LNCaP clone FGC (cell line): ENCODE measurements around the gene THSD1.
"Not testable (repeated sequence)": the region's sequence is repeated elsewhere in the genome, so short reads cannot be mapped to it uniquely, and the experiment has no call there.

Experiments used
- DNase-seq: peaks from one replicate; pipeline ENCODE4 v3.0.0-alpha.2; 2011; ENCODE audit warnings: low read depth
- H3K4me3 ChIP-seq: 2 replicates; pipeline ENCODE4 v1.5.1; 2011; ENCODE audit warnings: mild to moderate bottlenecking, low read depth, low read length, control low read depth
- CTCF ChIP-seq: IDR thresholded peaks from 2 replicates; pipeline ENCODE4 v1.5.1; 2012; ENCODE audit warnings: mild to moderate bottlenecking; ENCODE audit not compliant: control insufficient read depth, insufficient read depth; ENCODE audit errors: extremely low read depth

The THSD1 gene

DNA sequence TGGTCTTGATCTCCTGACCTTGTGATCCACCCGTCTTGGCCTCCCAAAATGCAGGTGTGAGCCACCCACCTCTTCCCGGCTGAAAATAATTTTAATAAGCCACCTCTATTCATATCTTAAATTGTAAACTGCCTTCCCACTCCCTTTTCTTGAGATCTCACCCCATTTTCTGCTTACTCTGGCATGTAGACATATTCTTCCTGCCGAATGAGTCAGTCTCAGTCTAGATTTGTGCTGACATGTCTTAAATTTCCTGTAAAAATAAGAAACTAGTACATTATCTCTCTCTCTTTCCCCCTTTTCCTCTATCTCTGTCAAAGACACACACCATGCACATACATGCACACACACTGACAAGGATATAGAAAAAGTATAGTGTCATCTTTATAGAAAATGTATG, 60.9 kb downstream of the THSD1 start:
- TF ChIP-seq CTCF = no peak
- H3K4me3 ChIP-seq = no peak overlapping the region
- DNase-seq = no peak

DNA sequence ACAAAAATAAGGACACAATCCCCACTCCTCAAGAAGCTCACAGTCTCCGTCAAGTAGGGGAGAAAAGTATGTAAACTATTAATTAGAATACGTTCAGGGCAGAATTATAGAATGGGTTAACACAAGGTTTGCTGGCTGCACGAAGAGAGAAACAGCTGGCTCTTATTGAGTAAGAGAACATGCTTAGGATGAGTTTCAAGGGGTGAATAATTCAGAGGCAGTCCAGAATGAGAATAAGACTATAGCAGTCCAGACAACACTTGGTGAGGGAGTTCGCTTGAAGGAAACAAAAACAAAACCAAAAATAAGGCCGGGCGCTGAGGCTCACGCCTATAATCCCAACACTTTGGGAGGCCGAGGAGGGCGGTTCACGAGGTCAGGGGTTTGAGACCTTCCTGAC, 61.9 kb downstream of the THSD1 start:
- TF ChIP-seq CTCF = no peak
- no peak overlapping the region for H3K4me3 ChIP-seq
- DNase-seq = no peak

DNA sequence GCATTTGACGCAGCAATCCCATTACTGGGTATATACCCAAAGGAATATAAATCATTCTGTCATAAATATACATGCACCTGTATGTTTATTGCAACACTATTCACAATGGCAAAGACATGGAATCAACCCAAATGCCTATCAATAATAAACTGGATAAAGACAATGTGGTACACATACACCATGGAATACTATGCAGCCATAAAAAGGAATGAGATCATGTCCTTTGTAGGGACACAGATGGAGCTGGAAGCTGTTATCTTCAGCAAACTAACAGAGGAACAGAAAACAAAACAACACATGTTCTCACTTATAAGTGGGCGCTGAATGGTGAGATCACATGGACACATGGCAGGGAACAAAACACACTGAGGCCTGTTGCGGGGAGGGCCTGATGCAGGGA, 63.8 kb downstream of the THSD1 start:
- not testable (repeated sequence) for H3K4me3 ChIP-seq, DNase-seq

DNA sequence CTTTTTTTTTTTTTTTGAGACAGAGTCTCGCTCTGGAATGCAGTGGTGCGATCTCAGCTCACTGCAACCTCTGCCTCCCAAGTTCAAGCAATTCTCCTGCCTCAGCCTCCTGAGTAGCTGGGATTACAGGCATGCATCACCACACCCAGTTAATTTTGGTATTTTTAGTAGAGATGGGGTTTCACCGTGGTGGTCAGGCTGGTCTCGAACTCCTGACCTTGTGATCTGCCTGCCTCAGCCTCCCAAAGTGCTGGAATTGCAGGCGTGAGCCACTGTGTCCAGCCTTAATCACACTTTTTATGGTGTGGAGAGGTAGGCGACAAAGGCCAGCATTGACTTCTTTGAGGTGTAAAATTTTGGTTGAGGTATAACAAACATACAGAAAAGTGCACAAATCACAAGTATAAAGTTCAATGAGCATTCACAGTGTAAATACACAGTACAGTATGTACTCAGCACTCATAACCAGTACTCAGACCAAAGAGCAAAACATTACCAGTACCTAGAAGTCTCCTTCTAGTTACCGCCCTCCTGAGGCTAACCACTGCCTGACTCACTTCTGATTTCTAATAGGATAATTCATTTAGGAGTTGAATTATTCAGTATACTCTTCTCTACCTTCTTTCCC, 68.0 kb downstream of the THSD1 start:
- H3K4me3 ChIP-seq, DNase-seq: not testable (repeated sequence)

- not testable (repeated sequence) for H3K4me3 ChIP-seq, DNase-seq
Observed at GRCh38 chr13:52334107-52334506, 71.9 kb downstream of the THSD1 start.

DNA sequence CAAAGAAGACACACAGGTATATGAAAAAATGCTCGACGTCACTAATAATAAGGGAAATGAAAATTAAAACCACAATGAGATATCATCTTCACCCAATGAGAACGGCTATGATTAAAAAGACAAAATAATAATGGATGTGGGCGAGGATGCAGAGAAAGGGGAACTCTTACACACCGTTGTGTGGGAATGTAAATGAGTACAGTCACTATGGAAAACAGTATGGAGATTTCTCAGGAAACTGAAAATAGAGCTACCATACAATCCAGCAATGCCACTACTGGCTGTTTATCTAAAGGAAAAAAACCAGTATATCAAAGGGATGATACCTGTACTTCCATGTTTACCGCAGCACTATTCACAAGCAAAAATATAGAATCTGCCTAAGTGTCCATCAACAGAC, 74.1 kb downstream of the THSD1 start:
- DNase-seq, H3K4me3 ChIP-seq: not testable (repeated sequence)
